ENCODE measurements around the gene SLC30A10. TPM values are rescaled to one million over a fixed set of nuclear protein-coding genes. Genes with fewer than 3 reads are reported as not detected.

SLC30A10 gene
- total and polyA plus RNA-seq, 2 of the 13 experiments (the other 11 are each of a cell fraction or from before 2014, with no cell fraction given) = 20.9 to 30.2 TPM

DNA sequence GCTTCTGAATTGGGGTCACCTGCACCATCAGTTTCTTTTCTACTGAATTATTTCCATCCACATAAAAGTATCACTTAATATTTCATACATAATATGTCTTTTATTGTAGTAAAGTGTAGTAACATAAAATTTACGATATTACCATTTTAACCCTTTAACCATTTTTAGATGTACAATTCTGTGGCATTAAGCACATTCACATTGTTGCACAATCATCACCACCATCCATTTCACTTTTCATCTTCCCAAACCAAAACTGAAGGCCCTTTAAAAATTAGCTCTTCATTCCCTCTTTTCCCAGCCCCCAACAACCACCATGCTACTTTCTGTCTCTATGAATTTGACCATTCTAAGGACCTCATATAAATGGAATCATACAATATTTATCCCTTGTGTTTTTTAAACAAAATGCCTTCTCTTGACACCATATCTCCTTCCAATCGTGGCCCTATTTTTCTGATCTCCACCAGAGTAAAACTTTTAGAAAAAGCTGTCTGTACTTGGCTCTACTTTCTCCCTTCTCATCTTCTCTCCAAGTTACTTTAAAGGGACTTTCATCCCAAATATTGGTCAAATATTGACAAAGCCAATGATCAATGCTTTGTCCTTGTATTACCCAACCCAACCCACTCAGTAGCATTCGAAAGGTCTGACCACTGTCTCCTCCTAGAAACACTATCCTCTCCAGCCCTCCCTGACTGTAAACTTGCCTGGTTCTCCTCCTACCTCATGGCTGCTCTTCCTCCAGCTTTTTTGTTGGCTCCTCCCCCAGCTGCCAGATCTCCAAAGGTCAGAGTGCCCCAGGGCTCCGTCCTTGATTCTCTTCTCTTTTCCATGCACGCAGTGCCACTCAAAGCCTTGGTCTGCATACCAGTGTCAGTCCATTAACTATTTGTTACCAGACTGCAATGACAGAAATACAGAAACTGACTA lies 44.7 kb downstream of the SLC30A10 start (continued):
- TF ChIP-seq, protein P1, sequence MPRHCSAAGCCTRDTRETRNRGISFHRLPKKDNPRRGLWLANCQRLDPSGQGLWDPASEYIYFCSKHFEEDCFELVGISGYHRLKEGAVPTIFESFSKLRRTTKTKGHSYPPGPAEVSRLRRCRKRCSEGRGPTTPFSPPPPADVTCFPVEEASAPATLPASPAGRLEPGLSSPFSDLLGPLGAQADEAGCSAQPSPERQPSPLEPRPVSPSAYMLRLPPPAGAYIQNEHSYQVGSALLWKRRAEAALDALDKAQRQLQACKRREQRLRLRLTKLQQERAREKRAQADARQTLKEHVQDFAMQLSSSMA (CRISPR knock-in tag; IDR thresholded peaks at IDR 0.05) = no peak
- TF ChIP-seq, protein P2, sequence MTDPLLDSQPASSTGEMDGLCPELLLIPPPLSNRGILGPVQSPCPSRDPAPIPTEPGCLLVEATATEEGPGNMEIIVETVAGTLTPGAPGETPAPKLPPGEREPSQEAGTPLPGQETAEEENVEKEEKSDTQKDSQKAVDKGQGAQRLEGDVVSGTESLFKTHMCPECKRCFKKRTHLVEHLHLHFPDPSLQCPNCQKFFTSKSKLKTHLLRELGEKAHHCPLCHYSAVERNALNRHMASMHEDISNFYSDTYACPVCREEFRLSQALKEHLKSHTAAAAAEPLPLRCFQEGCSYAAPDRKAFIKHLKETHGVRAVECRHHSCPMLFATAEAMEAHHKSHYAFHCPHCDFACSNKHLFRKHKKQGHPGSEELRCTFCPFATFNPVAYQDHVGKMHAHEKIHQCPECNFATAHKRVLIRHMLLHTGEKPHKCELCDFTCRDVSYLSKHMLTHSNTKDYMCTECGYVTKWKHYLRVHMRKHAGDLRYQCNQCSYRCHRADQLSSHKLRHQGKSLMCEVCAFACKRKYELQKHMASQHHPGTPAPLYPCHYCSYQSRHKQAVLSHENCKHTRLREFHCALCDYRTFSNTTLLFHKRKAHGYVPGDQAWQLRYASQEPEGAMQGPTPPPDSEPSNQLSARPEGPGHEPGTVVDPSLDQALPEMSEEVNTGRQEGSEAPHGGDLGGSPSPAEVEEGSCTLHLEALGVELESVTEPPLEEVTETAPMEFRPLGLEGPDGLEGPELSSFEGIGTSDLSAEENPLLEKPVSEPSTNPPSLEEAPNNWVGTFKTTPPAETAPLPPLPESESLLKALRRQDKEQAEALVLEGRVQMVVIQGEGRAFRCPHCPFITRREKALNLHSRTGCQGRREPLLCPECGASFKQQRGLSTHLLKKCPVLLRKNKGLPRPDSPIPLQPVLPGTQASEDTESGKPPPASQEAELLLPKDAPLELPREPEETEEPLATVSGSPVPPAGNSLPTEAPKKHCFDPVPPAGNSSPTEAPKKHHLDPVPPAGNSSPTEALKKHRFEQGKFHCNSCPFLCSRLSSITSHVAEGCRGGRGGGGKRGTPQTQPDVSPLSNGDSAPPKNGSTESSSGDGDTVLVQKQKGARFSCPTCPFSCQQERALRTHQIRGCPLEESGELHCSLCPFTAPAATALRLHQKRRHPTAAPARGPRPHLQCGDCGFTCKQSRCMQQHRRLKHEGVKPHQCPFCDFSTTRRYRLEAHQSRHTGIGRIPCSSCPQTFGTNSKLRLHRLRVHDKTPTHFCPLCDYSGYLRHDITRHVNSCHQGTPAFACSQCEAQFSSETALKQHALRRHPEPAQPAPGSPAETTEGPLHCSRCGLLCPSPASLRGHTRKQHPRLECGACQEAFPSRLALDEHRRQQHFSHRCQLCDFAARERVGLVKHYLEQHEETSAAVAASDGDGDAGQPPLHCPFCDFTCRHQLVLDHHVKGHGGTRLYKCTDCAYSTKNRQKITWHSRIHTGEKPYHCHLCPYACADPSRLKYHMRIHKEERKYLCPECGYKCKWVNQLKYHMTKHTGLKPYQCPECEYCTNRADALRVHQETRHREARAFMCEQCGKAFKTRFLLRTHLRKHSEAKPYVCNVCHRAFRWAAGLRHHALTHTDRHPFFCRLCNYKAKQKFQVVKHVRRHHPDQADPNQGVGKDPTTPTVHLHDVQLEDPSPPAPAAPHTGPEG (CRISPR knock-in tag; IDR thresholded peaks at IDR 0.05) = peak; percentile 60; the same call in 1 of the 2 replicates
- TF ChIP-seq ZNF484 (CRISPR knock-in tag; IDR thresholded peaks at IDR 0.05; ENCODE audit: borderline replicate concordance, low read depth) = no peak
- TF ChIP-seq, protein P3, sequence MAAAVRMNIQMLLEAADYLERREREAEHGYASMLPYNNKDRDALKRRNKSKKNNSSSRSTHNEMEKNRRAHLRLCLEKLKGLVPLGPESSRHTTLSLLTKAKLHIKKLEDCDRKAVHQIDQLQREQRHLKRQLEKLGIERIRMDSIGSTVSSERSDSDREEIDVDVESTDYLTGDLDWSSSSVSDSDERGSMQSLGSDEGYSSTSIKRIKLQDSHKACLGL (CRISPR knock-in tag; IDR thresholded peaks at IDR 0.05) = no peak
- TF ChIP-seq HDAC1 (CRISPR knock-in tag; IDR thresholded peaks at IDR 0.05) = peak; percentile 84
- TF ChIP-seq ZNF549 (CRISPR knock-in tag; IDR thresholded peaks at IDR 0.05) = no peak
- no peak for TF ChIP-seq MZF1 (CRISPR knock-in tag; IDR thresholded peaks at IDR 0.05; ENCODE audit: borderline replicate concordance)
- no peak for TF ChIP-seq ZSCAN21 (CRISPR knock-in tag; IDR thresholded peaks at IDR 0.05; ENCODE audit: borderline replicate concordance)
- TF ChIP-seq, protein P4, sequence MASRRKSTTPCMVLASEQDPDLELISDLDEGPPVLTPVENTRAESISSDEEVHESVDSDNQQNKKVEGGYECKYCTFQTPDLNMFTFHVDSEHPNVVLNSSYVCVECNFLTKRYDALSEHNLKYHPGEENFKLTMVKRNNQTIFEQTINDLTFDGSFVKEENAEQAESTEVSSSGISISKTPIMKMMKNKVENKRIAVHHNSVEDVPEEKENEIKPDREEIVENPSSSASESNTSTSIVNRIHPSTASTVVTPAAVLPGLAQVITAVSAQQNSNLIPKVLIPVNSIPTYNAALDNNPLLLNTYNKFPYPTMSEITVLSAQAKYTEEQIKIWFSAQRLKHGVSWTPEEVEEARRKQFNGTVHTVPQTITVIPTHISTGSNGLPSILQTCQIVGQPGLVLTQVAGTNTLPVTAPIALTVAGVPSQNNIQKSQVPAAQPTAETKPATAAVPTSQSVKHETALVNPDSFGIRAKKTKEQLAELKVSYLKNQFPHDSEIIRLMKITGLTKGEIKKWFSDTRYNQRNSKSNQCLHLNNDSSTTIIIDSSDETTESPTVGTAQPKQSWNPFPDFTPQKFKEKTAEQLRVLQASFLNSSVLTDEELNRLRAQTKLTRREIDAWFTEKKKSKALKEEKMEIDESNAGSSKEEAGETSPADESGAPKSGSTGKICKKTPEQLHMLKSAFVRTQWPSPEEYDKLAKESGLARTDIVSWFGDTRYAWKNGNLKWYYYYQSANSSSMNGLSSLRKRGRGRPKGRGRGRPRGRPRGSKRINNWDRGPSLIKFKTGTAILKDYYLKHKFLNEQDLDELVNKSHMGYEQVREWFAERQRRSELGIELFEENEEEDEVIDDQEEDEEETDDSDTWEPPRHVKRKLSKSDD (CRISPR knock-in tag; IDR thresholded peaks at IDR 0.05; ENCODE audit: low read depth) = 0 out of 2 replicates have a peak, but pooled peaks have one; percentile 55
- peak; percentile 26; the same call in 1 of the 2 replicates for TF ChIP-seq GATAD1 (CRISPR knock-in tag; IDR thresholded peaks at IDR 0.05)
- TF ChIP-seq SKI (IDR thresholded peaks at IDR 0.05; ENCODE audit: partially characterized antibody) = peak; percentile 73
- peak; percentile 82 for TF ChIP-seq HNF4G (IDR thresholded peaks at IDR 0.05; ENCODE audit: borderline replicate concordance, low read depth, low read length)
- TF ChIP-seq HNF4G (CRISPR knock-in tag; IDR thresholded peaks at IDR 0.05; ENCODE audit: borderline replicate concordance, low read depth) = peak; percentile 79; the same call in 1 of the 2 replicates
- TF ChIP-seq, protein P5, sequence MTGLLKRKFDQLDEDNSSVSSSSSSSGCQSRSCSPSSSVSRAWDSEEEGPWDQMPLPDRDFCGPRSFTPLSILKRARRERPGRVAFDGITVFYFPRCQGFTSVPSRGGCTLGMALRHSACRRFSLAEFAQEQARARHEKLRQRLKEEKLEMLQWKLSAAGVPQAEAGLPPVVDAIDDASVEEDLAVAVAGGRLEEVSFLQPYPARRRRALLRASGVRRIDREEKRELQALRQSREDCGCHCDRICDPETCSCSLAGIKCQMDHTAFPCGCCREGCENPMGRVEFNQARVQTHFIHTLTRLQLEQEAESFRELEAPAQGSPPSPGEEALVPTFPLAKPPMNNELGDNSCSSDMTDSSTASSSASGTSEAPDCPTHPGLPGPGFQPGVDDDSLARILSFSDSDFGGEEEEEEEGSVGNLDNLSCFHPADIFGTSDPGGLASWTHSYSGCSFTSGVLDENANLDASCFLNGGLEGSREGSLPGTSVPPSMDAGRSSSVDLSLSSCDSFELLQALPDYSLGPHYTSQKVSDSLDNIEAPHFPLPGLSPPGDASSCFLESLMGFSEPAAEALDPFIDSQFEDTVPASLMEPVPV (CRISPR knock-in tag; IDR thresholded peaks at IDR 0.05) = no peak
- TF ChIP-seq ZNF441 (CRISPR knock-in tag; IDR thresholded peaks at IDR 0.05; ENCODE audit: borderline replicate concordance) = no peak
- TF ChIP-seq DNMT1 (CRISPR knock-in tag; IDR thresholded peaks at IDR 0.05) = no peak
